Right ventricle myocardium inferior (tissue), 1 donor: Measurements from ENCODE around the gene INIP. TPM values are rescaled to one million over a fixed set of nuclear protein-coding genes. Genes with fewer than 3 reads are reported as not detected.
"Not testable (repeated sequence)": the region's sequence is repeated elsewhere in the genome, so short reads cannot be mapped to it uniquely, and the experiment has no call there.

Experiments used
- ATAC-seq: fragments of 200-7000 bp; cut with Tn5 transposase; one replicate; pipeline ENCODE4 v1.9.1; 2020; ENCODE audit warnings: mild to moderate bottlenecking, moderate library complexity
- DNase-seq: peaks from one replicate; pipeline ENCODE4 v3.0.0; 2021; ENCODE audit errors: missing footprints
- intact Hi-C: fragments of 100-400 bp; cut with DNase I; formaldehyde crosslinking; loops from one replicate; pipeline ENCODE4 v1.11.0; 2022
- total RNA-seq: library from RNA; stranded (reverse); fragmentation: NEBNext Ultra II Directional; extraction: Animal tissue kit (Norgen Biotek cat#: 25700); gene quantifications from one replicate; pipeline ENCODE4 v1.2.1, GENCODE V29; 2021
- donor health status: DM: no; HTN: yes; CAD: no; lungs with severe emphysema.

INIP gene
- total RNA-seq, 1 donor from 2014 or later: 17.0 TPM

DNA sequence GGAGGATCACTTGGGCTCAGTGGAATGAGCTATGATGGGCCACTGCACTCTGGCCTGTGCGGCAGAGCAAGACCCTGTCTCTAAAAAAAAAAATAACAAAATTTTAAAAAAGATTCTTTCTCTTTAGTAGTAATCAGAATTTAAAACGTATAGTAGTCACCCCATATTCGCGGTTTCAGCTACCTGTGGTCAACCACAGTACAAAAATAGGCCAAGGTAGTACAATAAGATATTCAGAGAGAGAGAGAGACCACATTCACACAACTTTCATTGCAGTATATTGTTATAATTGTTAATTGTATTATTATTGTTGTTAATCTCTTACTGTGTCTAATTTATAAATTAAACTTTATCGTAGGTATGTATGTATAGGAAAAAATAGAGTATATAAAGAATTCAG is 18.7 kb downstream of the INIP start:
- ATAC-seq: no peak
- intact Hi-C loops: no loop called here
- DNase-seq: no peak

DNA sequence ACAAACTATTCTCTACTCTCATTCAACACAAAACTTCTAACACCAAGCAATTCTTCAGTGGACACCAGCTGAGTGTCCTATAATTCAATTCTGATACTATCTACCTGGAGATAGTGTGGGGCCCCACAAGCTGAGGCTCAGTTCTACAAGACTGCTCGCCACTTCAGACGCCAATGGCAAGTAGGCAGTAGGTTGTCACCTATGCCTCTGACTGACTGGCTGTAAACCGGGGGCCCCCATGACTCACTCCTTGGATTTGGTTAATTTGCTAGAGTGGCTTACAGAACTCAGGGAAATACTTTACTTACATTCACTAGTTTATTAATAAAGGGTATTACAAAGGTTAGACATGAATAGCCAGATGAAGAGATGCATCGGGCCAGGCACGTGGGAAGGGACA is 21.5 kb downstream of the INIP start:
- DNase-seq (no peak), ATAC-seq (no peak)
- intact Hi-C loops: no loop called here

DNA sequence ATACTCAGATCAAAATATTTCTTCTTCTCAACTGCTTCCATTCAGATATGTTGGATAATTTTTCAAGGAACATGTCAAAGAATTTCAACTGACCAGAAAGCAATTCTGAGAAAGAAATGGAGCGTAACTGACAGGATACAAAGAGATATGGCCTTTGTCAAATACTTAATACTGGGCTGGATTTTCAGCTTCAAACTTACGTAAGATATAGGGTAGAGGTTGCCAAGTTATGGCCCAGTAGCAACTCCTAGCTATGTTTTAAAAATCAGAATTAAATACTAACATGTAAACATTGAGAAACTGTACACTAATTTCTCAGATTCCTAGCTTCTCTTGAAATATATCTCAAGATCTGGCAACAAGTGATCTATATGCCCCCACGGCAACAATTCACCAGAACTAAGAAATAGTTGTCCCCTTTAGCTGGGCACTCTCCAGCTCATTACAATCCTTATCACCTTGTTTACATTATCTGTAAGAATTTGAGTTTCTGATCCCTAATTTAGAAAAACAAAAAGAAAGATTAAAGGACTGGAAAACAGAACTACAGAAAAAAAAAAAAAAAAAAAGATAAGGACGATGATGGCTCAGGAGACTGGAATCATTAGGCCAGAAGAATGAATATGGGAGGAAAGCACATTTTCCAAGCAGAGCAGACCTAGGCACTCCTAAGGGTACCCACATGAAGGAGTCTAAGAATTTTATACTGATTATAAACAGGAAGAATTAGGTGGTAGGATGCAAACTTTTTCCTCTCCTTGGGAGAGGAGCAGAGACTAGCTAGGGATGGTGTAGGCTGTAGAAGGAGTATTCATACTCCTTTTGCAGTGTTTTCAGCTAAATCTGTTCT is 23.0 kb downstream of the INIP start:
- intact Hi-C loops: no loop called here
- ATAC-seq (no peak), DNase-seq (no peak)

DNA sequence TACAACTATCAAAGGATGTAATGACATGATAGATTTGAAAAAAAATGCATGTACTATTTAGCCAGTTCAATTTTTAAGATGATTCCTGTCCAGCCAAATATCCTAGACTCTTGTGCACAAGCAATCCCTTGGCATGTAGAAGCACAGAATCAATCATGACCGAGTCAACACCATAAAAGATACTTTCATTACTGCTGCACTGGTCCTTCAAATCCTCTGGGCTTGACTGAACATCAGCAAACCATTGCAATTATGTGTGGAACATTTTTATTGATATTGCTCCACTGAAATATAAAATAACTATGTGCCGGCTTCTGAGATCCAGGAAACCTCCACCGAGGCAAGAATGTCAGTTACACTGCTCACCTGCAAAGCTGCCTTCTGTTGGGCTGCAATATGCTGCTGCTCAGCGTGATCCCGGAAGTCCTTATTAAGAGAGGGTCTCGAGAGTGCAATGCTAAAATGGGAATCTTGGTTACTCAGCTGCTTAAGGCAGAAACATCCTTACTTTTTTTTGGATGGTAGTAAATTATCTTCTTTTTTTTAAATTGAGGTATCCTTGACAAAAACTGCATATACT is 28.7 kb downstream of the INIP start:
- DNase-seq: no peak
- no peak for ATAC-seq
- intact Hi-C loops: no loop called here

DNA sequence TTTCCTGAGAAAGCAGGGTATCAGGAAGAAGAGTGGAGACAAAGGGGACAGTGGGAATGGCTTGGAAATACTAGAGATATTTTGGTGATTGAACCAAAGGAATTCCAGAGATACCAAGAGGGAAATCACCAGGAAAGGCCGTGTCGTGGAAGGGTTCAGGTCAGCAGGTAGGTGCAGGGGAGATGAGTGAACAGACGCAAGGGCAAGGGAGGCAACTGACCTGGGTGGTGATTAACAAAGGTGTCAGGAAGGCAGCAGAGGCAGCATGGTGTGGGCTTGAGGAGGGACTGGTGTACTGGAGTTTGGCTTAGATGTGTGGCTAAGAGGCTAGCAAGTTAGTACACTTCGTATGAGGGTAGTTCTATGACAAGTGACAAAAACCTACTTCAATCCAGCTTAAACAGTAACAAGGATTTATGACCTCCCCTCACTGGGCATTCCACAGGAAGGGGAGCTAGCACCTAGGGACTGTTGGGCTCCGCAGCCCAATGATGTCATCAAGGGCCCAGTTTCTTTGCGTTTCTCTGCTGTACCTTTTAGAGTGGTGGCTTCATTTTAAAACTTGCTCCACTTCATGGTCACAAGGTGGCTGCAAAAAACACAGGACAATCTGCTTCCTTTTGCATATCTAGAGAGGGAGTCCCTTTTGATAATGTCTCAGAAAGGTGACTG is 37.0 kb downstream of the INIP start:
- no peak for ATAC-seq
- intact Hi-C loops: no loop called here

DNA sequence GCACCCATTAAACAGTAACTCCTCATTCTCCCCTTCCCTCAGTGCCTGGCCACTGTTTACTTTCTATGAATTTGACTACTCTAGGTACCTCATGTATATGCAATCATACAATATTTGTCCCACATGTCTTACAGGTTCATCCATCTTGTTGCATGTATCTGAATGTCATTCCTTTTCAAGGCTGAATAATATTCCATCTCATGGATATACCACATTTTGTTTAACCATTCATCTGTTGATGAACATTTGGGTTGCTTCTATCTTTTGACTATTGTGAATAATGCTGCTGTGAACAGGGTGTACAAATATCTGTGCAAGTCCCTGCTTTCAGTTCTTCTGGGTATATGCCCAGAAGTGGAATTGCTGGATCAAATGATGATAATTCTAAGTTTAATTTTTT is 40.9 kb downstream of the INIP start:
- DNase-seq (no peak), ATAC-seq (no peak)
- intact Hi-C loops: no loop called here

More for the DNA sequence above, 37.0 kb downstream of the INIP start:
- DNase-seq: no peak

DNA sequence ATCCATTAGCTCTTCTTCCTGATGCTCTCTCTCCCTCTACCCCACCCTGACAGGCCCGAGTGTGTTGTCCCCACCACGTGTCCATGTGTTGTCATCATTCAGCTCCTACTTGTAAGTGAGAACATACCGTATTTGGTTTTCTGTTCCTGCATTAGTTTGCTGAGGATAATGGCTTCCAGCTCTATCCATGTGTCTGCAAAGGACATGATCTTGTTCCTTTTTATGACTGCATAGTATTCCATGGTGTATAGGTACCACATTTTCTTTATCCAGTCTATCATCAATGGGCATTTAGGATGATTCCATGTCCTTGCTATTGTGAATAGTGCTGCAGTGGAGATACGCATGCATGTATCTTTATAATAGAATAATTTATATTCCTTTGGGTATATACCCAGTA is 44.7 kb downstream of the INIP start:
- DNase-seq, intact Hi-C loops, ATAC-seq: not testable (repeated sequence)

DNA sequence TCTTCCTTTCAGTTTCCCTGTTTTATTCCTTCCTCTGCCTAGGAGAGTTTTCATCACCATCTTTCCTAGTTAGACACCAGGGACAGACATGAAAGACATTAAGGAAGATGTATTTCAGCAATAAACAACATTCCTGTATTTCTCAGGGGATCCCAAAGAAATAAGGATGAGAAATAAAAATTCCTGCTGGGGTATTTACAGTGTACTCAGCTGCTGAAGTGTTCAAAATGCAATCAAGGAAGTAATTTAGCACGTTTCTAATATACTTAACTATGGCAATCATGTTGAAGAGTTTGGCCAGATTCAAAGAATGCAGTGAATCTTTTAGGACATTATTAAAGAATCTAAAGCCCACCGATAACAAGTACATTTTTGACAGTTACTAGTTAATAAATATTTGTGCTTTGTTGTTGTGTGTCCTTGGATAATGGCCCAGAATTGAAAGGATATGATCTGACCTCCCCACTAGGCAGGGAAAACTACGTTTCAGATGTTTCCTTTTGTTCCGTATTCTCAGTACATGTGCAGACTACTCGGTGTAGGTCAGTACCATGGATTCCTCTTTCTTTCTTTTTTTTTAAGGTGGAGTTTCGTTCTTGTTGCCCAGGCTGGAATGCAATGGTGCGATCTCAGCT is 46.8 kb downstream of the INIP start:
- intact Hi-C loops: no loop called here
- ATAC-seq (no peak), DNase-seq (no peak)

DNA sequence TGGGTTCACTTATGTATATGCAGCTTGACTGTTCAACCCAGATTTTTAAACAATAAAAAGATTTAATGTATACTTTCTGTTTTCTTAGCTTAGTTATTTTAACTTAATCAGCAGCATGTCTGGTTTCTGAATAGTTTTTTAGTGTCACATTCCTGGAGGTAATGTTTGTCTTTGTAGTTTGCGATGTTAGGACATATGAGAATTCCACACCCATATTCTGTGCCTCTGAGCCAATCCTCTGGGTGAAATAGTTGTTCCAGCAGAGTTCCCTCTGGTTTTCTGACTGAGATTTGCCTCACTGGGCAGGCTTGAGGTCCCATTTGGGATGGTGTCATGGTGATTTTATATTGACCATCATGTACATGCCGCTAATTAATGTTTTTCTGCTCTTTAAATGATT is 48.6 kb downstream of the INIP start:
- ATAC-seq: no peak
- no peak for DNase-seq
- intact Hi-C loops: no loop called here

DNA sequence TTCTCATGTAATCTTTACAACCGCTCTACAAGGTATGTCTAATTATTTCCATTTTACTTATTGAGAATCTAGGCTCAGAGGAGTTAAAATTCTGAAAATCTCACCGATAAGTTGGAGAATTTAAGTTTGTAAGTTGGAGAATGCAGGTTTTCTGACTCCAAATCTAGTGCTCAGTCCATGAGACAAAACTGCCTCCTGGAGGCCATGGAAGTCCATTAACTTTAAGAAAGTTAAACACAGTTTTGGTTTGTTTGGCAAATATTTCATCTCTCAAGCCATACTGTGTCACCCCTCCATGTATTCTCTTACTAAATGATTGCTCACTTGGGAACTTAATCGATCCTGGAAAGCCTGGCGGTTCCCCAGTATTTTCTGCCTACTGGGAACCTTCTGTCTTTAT is 52.6 kb downstream of the INIP start:
- intact Hi-C loops: no loop called here
- DNase-seq: no peak
- ATAC-seq: no peak

DNA sequence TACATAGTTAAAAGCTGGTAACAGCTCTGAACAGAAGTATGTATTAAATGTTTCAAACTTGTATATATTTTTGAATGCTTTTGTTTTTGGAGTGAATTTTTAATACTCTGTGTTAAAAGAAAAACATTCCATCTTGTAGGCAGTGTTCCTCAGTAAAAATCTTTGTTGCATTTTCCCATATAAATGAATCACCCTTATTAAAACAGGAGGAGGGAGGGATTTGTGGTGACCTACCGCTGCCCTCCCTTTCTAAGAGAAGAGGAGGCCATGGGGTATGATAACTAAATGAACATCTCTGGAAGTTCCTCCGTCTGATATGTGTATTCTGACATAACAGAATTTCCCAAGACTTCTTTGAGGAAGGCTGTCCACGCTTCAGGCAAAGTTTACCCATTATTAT is 53.4 kb downstream of the INIP start:
- no peak for ATAC-seq
- no peak for DNase-seq
- intact Hi-C loops: no loop called here

DNA sequence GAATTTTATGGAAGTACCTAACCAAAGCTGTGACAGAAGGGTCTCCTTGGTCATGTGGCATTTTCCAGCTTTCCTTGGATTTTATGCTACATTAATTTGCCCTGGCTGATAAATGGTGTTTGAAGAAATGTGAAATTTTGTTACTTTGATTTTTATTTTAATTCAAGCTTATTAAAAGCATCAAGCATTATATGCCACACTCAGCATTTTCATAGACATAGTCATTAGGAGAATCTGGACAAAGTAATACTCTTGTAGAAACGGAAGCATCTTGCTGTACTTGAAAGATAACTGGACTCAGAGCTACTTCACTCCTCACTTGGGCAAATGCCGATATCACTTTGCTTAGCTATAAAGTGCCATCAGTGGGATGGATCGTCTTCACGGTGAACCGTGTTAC is 54.2 kb downstream of the INIP start:
- ATAC-seq: no peak
- intact Hi-C loops: no loop called here
- no peak for DNase-seq

DNA sequence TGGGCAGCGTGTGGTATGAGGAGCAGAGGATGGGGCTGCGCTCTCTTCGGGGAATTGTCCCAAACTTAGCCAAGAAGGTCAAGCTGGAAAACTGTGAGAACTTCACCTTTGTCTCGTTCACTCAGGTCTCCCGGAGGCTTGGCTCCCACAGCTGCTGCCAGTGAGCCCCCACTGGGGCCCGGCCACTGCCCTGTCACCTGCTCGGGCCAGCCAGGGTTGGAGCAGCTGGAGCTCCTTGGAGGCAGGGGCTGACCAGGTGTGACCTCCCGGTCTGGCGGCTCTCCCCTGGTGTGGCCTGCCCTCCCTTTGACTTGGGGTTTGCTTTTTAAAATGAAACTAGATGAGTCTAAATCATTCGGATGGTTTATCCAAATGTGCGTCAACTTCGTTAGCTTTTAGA is 58.0 kb downstream of the INIP start:
- DNase-seq (no peak), ATAC-seq (no peak)
- intact Hi-C loops: no loop called here

DNA sequence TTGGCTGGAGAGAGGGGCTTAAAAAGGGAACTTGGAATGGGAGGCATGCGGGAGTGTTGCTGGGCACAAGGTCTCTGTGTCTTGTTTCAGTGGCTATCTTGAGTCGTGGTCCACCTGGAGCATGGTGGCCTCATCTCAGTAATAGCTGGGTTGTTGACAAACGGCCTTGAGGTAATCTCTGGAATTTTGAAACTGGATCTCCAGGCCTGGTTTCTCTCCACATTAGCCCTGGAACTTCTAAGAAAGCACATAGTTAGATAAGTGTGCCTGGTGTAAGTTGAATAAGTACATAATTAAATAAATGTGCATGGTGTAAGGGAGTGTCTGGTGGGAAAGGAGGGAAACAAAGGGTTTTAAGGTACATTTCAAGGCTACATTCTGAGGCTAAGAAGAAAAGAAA is 62.2 kb downstream of the INIP start:
- DNase-seq: no peak
- no peak for ATAC-seq
- intact Hi-C loops: no loop called here

DNA sequence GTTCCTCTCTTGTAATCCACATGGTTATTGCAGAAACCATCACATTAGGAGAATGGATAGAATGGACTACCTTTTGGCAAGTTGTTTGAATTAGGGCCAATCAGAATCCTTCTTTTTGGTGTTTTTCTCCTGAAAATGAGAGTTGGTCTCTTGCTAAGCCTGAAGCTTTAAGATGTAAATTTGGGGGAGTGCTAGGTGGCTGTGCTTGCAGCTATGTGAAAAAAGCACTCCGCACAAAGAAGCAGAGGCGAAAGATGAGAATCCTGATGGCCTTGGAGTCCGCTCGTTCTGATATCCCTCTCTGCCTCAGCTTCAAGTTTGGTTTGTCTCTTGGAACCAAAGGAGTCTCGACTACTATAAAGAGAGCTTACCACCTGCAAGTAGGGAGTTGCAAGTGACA is 63.6 kb downstream of the INIP start:
- intact Hi-C loops: no loop called here
- no peak for DNase-seq
- no peak for ATAC-seq

DNA sequence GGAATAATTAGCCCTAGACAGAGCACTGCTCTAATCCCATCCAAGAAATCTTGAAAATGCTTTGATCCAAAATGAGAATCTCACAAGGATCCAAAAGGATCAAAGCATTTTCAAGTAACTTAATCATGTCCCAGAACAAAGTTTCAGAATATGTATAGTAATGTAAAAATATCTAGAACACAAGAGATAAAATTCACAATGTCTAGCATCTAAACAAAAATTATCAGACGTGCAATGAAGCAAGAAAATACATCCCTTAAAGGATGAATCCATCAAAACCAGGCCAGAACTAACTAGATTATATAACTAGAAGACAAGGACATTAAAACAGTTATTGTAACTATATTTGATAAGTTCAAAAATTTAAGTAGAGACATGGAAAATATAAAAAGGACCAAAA is 69.3 kb downstream of the INIP start:
- ATAC-seq (no peak), DNase-seq (no peak)
- intact Hi-C loops: no loop called here

DNA sequence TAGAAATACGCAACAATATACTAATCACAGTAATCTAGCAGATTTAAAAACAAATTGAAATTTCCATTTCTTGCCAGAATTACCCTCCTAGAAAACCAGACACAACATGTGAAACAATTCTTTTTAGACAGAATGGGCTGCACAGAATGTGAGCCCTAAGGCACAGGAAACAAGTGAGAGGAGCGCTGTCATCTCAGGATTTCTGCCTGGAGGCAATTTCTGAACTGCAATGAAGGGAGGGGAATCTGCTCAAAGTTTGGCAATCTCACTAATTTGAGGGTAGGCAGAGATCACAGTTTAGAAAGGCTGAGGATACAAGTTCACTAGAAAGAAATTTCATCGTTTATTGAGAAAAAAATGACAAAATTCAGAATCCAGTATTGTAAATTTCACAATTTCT is 70.3 kb downstream of the INIP start:
- intact Hi-C loops: no loop called here

DNA sequence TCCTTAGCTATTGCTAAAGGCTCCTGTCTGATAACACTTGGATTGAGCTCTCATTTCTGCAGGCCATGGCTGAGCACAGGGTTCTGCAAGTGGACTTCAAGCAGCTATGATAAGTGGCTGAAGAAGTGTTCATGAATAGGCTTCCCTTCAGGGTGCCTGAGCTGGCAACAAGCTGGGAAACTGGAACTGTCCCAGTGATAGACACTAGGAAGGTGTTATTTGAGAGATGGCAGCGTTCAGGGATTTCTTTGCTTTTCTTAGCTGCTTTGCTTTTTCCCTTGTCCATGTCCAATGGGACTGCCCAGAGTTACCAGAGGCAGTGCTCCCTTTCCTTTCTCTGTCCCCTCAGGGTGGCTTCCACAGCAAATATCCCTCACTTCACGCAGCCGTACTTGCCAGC is 75.8 kb downstream of the INIP start:
- ATAC-seq (peak; percentile 72), DNase-seq (no peak)
- intact Hi-C loops: no loop called here

More for the DNA sequence above, 70.3 kb downstream of the INIP start:
- no peak for ATAC-seq
- no peak for DNase-seq

DNA sequence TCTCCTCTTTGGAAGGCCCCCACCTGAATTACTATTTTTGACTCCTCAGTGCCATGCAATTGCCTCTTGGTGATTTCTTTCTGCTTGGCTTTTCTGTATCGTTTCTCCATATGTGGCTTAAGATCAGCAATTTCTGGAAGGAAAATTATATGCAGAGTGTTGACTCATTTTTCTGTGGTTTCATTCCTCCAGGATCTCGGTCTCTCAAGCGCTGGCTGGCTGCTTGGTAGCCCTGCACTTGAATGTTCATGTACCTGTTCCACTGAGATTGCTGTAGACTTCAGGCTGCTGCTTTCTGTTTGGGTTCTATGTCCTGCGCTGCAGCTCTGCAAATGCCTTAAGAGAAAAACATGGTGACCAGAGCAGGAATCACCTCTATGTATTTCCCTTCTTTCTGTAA is 77.6 kb downstream of the INIP start:
- intact Hi-C loops: no loop called here
- DNase-seq (no peak), ATAC-seq (no peak)
